Neuronal stem cell (in vitro differentiated cells): ENCODE data around the gene LHB.

Source experiments
- DNase-seq: peaks from one replicate; pipeline ENCODE4 v3.0.0-alpha.2; 2013; ENCODE audit warnings: low spot score
- H2AFZ ChIP-seq: one replicate; pipeline ENCODE4 v1.6.1; 2013; ENCODE audit warnings: mild to moderate bottlenecking, low read length, inconsistent platforms
- H2AK5ac ChIP-seq: 2 replicates; pipeline ENCODE4 v1.6.1; 2013; ENCODE audit warnings: low read depth, mild to moderate bottlenecking, inconsistent platforms, low read length, moderate library complexity, mixed read lengths
- H2BK120ac ChIP-seq: 2 replicates; pipeline ENCODE4 v1.6.1; 2013; ENCODE audit warnings: low read depth, mild to moderate bottlenecking, inconsistent platforms, low read length, moderate library complexity, mixed read lengths
- H2BK12ac ChIP-seq: one replicate; pipeline ENCODE4 v1.6.1; 2013; ENCODE audit warnings: low read length, inconsistent platforms
- H2BK15ac ChIP-seq: 2 replicates; pipeline ENCODE4 v1.6.1; 2013; ENCODE audit warnings: mild to moderate bottlenecking, low read length, inconsistent platforms, mixed read lengths
- H2BK5ac ChIP-seq: one replicate; pipeline ENCODE4 v1.6.1; 2013; ENCODE audit warnings: inconsistent platforms, mild to moderate bottlenecking, low read length, moderate library complexity
- H3K14ac ChIP-seq: one replicate; pipeline ENCODE4 v1.6.1; 2013; ENCODE audit warnings: low read length, inconsistent platforms
- H3K18ac ChIP-seq: 2 replicates; pipeline ENCODE4 v1.6.1; 2013; ENCODE audit warnings: low read length, inconsistent platforms
- H3K23ac ChIP-seq: 2 replicates; pipeline ENCODE4 v1.6.1; 2013; ENCODE audit warnings: low read depth, mild to moderate bottlenecking, mixed read lengths, low read length, inconsistent platforms; ENCODE audit not compliant: poor library complexity
- H3K27ac ChIP-seq: replicated peaks from 3 replicates; pipeline ENCODE4 v1.5.1; 2013; ENCODE audit warnings: low read length, inconsistent platforms
- H3K27me3 ChIP-seq, 3 experiments: 2 replicates each; pipeline ENCODE4 v1.6.1; 2013; ENCODE audit warnings: low read length in 3 of 3, mild to moderate bottlenecking in 2 of 3, inconsistent platforms in 1 of 3, low read depth in 1 of 3, mixed read lengths in 1 of 3, moderate library complexity in 1 of 3; ENCODE audit not compliant: control insufficient read depth in 3 of 3, insufficient read depth in 3 of 3
- H3K36me3 ChIP-seq, 2 donors: replicated peaks in 1 of 2; 2 replicates each; pipeline ENCODE4 v1.6.1; 2013; ENCODE audit warnings: low read length in 2 of 2; ENCODE audit not compliant: control insufficient read depth in 2 of 2, insufficient read depth in 2 of 2
- H3K4ac ChIP-seq: 2 replicates; pipeline ENCODE4 v1.6.1; 2013; ENCODE audit warnings: inconsistent platforms, mild to moderate bottlenecking, low read length, moderate library complexity
- H3K4me1 ChIP-seq, 2 donors: 1 replicate in 1 of 2; 2 replicates in 1 of 2; pipeline ENCODE4 v1.6.1; 2013; ENCODE audit warnings: low read length in 2 of 2, low read depth in 1 of 2; ENCODE audit not compliant: control insufficient read depth in 2 of 2, insufficient read depth in 1 of 2
- H3K4me2 ChIP-seq: one replicate; pipeline ENCODE4 v1.6.1; 2013; ENCODE audit warnings: mild to moderate bottlenecking, low read length, inconsistent platforms; ENCODE audit not compliant: insufficient read depth, poor library complexity, severe bottlenecking
- H3K4me3 ChIP-seq, 2 donors: 2 replicates each; pipeline ENCODE4 v1.5.1; 2013; ENCODE audit warnings: low read length in 2 of 2, mild to moderate bottlenecking in 2 of 2, inconsistent platforms in 1 of 2, moderate library complexity in 1 of 2
- H3K79me1 ChIP-seq: one replicate; pipeline ENCODE4 v1.6.1; 2013; ENCODE audit warnings: low read depth, mild to moderate bottlenecking, inconsistent platforms, low read length, moderate library complexity
- H3K9ac ChIP-seq: one replicate; pipeline ENCODE4 v1.6.1; 2013; ENCODE audit warnings: mild to moderate bottlenecking, low read depth, low read length, inconsistent platforms; ENCODE audit not compliant: poor library complexity
- H3K9me3 ChIP-seq, 2 donors: replicated peaks in 1 of 2; 2 replicates each; pipeline versions ENCODE3 to v1.6.1; 2013; ENCODE audit warnings: low read length in 2 of 2, mild to moderate bottlenecking in 2 of 2, inconsistent platforms in 1 of 2, low read depth in 1 of 2, mixed read lengths in 1 of 2, moderate library complexity in 1 of 2; ENCODE audit not compliant: control insufficient read depth in 2 of 2, insufficient read depth in 1 of 2
- H4K8ac ChIP-seq: one replicate; pipeline ENCODE4 v1.6.1; 2013; ENCODE audit warnings: low read depth, mild to moderate bottlenecking, inconsistent platforms, low read length, moderate library complexity
- H4K91ac ChIP-seq: one replicate; pipeline ENCODE4 v1.6.1; 2013; ENCODE audit warnings: low read length, low read depth, mild to moderate bottlenecking, inconsistent platforms; ENCODE audit not compliant: poor library complexity
- WGBS, 2 donors: extraction: QIAGEN DNeasy Blood & Tissue Kit; methylation state at CpG; one replicate each; pipeline ENCODE4 v1.1.7; 2013; ENCODE audit warnings: missing lambda C conversion rate in 2 of 2, mixed read lengths in 1 of 2; ENCODE audit not compliant: insufficient read length in 2 of 2, insufficient replicate concordance in 1 of 2; ENCODE audit errors: extremely low coverage in 2 of 2; 5-methylcytosine and 5-hydroxymethylcytosine counted together

Gene LHB

GRCh38 chr19:49064029-49064629, 47.2 kb upstream of the LHB start:
- peak overlapping the region; percentile 35 for H3K4me2 ChIP-seq
- H4K8ac ChIP-seq, result no peak overlapping the region
- H3K4me3 ChIP-seq, result peak overlapping the region; percentile 8 to 9
- no CpG with 5 or more reads among the region's 10 CpGs for WGBS, 2 donors
- peaks cover 9 to 10% of the 10 kb centered on the region in 2 donors for H3K4me1 ChIP-seq
- peaks cover 2 to 3% of the 10 kb centered on the region in 2 donors for H3K9me3 ChIP-seq
- H3K9ac ChIP-seq, result no peak overlapping the region
- peak overlapping the region; percentile 91 for H3K18ac ChIP-seq
- H2AK5ac ChIP-seq, result peak overlapping the region; percentile 94
- peaks cover 0 to 77% (median 27%) of the 10 kb centered on the region in 3 experiments for H3K27me3 ChIP-seq
- no peaks in the 10 kb centered on the region for H3K79me1 ChIP-seq
- H2BK5ac ChIP-seq, result peak overlapping the region; percentile 29
- no peak overlapping the region for H2BK12ac ChIP-seq
- no peak for DNase-seq
- no peak overlapping the region for H2AFZ ChIP-seq
- H3K4ac ChIP-seq, result peak overlapping the region; percentile 23
- H3K36me3 ChIP-seq, result no peaks in the 10 kb centered on the region
- H3K23ac ChIP-seq, result peak overlapping the region; percentile 65
- peak overlapping the region; percentile 21 for H3K14ac ChIP-seq
- H3K27ac ChIP-seq, result no peak overlapping the region
- H4K91ac ChIP-seq, result no peak overlapping the region
- H2BK15ac ChIP-seq, result peak overlapping the region; percentile 96
- peak overlapping the region; percentile 61 for H2BK120ac ChIP-seq

GRCh38 chr19:49061445-49061844, 44.6 kb upstream of the LHB start:
- Histone ChIP-seq H2AK5ac (no peak overlapping the region), H2BK120ac (peak overlapping the region; percentile 18), H3K18ac (peak overlapping the region; percentile 13), H2AFZ (no peak overlapping the region), H3K23ac (no peak overlapping the region), H3K4me1 (peaks cover 18 to 19% of the 10 kb centered on the region in 2 donors), H4K91ac (no peak overlapping the region), H2BK12ac (no peak overlapping the region), H3K79me1 (no peaks in the 10 kb centered on the region), H4K8ac (peak overlapping the region; percentile 17), H2BK5ac (peak overlapping the region; percentile 66), H3K4me2 (no peak overlapping the region), H3K4ac (no peak overlapping the region), H3K36me3 (no peaks in the 10 kb centered on the region), H3K27me3 (peaks cover 5 to 83% (median 37%) of the 10 kb centered on the region in 3 experiments), H3K14ac (no peak overlapping the region), H3K9ac (peak overlapping the region; percentile 63), H2BK15ac (peak overlapping the region; percentile 89), H3K4me3 (no peak overlapping the region), H3K27ac (no peak overlapping the region), H3K9me3 (no peaks in the 10 kb centered on the region)
- DNase-seq, result no peak
- WGBS, 2 donors, result no CpG with 5 or more reads among the region's 25 CpGs

DNA sequence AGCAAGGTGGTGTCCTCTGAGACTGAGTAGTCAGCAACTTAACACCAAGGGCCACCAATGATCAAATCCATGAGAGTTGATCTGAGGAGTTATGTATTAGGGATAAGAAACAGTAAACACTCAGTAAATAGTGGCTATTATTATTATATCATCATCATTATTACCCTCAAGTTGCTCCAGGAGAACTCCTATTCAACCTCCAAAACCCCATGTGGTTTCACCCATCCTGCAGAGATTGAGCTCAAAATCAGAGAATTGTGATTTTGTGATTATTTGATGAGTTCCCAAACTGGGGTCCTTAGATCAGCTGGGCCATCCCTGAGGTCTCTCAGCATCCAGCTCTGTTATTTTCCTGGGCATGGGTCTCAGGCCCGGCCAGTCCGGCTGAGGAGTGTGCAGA, 44.1 kb upstream of the LHB start:
- H3K27me3 ChIP-seq, result peaks cover 8 to 83% (median 37%) of the 10 kb centered on the region in 3 experiments
- H2BK12ac ChIP-seq, result no peak overlapping the region
- H3K23ac ChIP-seq, result no peak overlapping the region

DNA sequence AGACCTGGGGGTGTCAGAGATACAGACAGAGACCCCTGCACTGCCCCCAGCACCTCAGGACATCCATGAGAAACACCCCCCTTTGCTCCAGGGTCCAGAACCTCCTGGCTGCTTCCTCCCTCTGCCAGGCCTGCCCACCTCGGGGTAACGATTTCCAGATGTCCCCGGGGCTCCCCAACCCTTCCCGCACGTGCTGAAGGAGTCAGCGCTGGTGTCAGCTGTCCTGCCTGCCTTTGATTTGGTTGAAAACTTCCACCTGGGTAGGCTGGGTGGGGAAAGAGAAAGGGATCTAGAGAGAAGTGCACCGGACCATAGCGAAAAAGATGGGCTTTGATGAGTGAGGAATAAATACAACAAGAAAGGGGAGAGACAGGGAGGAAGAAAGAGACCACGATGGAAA, 42.2 kb upstream of the LHB start:
- Histone ChIP-seq H3K18ac (no peak overlapping the region), H3K4me3 (no peak overlapping the region), H3K9ac (no peak overlapping the region), H3K9me3 (no peaks in the 10 kb centered on the region), H2AK5ac (peak overlapping the region; percentile 46), H2BK120ac (no peak overlapping the region), H3K27me3 (peaks cover 8 to 77% (median 39%) of the 10 kb centered on the region in 3 experiments), H3K27ac (no peak overlapping the region), H3K23ac (no peak overlapping the region), H2AFZ (no peak overlapping the region), H4K91ac (no peak overlapping the region), H3K4ac (no peak overlapping the region), H3K36me3 (no peaks in the 10 kb centered on the region), H3K4me1 (peaks cover 9 to 17% of the 10 kb centered on the region in 2 donors), H3K79me1 (no peaks in the 10 kb centered on the region), H3K14ac (no peak overlapping the region), H3K4me2 (no peak overlapping the region), H2BK5ac (no peak overlapping the region), H4K8ac (no peak overlapping the region), H2BK12ac (no peak overlapping the region), H2BK15ac (no peak overlapping the region)
- no CpG with 5 or more reads among the region's 9 CpGs for WGBS, 2 donors
- DNase-seq, result no peak

More for the DNA sequence above, 44.1 kb upstream of the LHB start:
- H3K9ac ChIP-seq, result no peak overlapping the region
- no CpG with 5 or more reads among the region's 2 CpGs for WGBS, 2 donors
- DNase-seq, result no peak
- H2BK120ac ChIP-seq, result peak overlapping the region; percentile 18
- H2BK5ac ChIP-seq, result peak overlapping the region; percentile 66
- no peak overlapping the region for H3K4me3 ChIP-seq
- peak overlapping the region; percentile 89 for H2BK15ac ChIP-seq
- no peak overlapping the region for H2AK5ac ChIP-seq
- H3K27ac ChIP-seq, result no peak overlapping the region
- H3K18ac ChIP-seq, result no peak overlapping the region
- no peaks in the 10 kb centered on the region for H3K79me1 ChIP-seq
- no peaks in the 10 kb centered on the region for H3K36me3 ChIP-seq
- H4K8ac ChIP-seq, result peak overlapping the region; percentile 17
- H2AFZ ChIP-seq, result no peak overlapping the region
- H3K4ac ChIP-seq, result no peak overlapping the region
- H3K14ac ChIP-seq, result no peak overlapping the region
- peaks cover 18 to 23% of the 10 kb centered on the region in 2 donors for H3K4me1 ChIP-seq
- H3K4me2 ChIP-seq, result no peak overlapping the region
- H4K91ac ChIP-seq, result no peak overlapping the region
- H3K9me3 ChIP-seq, result no peaks in the 10 kb centered on the region
